ENCODE results near the gene SST. TPM values are rescaled to one million over a fixed set of nuclear protein-coding genes. Genes with fewer than 3 reads are reported as not detected.

Gene SST
- polyA plus RNA-seq, 1 donor from 2014 or later = 9.7 TPM

- Histone ChIP-seq H3K36me3 (ENCODE audit: insufficient read depth, low read length) (no peaks in the 10 kb centered on the region), H3K4me2 (ENCODE audit: low read length) (no peak within 1 kb of the TSS), H3K9me2 (ENCODE audit: insufficient read depth, low read length) (no peaks in the 10 kb centered on the region), H3K27ac (ENCODE audit: low read length) (no peak within 1 kb of the TSS), H3K9ac (ENCODE audit: low read length) (no peak within 1 kb of the TSS), H4K20me1 (ENCODE audit: insufficient read depth) (no peaks in the 10 kb centered on the region), H2AFZ (ENCODE audit: low read depth, low read length) (no peak within 1 kb of the TSS), H3K27me3 (ENCODE audit: insufficient read depth, low read depth, low read length) (no peaks in the 10 kb centered on the region), H3F3A (ENCODE audit: insufficient read depth, low read length, poor library complexity, severe bottlenecking) (no peaks in the 10 kb centered on the region), H3K9me3 (ENCODE audit: low read length) (no peaks in the 10 kb centered on the region), H3K79me2 (replicated peaks; ENCODE audit: insufficient read depth, low read length) (no peaks in the 10 kb centered on the region), H3K4me3 (ENCODE audit: low read length) (no peak within 1 kb of the TSS)
- no peak for TF ChIP-seq POLR2AphosphoS5 (IDR thresholded peaks at IDR 0.05)
- TF ChIP-seq RAD21 (conservative IDR thresholded peaks at IDR 0.05) = no peak
- TF ChIP-seq MXI1 (conservative IDR thresholded peaks at IDR 0.05; ENCODE audit: poor library complexity, severe bottlenecking) = no peak
- no peak for TF ChIP-seq SMC3 (conservative IDR thresholded peaks at IDR 0.05; ENCODE audit: poor library complexity)
- no peak for TF ChIP-seq EP300 (conservative IDR thresholded peaks at IDR 0.05; ENCODE audit: poor library complexity, severe bottlenecking)
- no peak for TF ChIP-seq CTCF (IDR thresholded peaks at IDR 0.05; ENCODE audit: poor library complexity, severe bottlenecking)
- no peak for TF ChIP-seq TAF1 (IDR thresholded peaks at IDR 0.05; ENCODE audit: low read depth)
- no peak for TF ChIP-seq REST (IDR thresholded peaks at IDR 0.05; ENCODE audit: borderline replicate concordance)
- TF ChIP-seq EZH2 (IDR thresholded peaks at IDR 0.05; ENCODE audit: borderline replicate concordance, insufficient read depth, low read length, poor library complexity, severe bottlenecking) = no peak
Measured at GRCh38 chr3:187702507-187703033, 32.4 kb upstream of the SST start, which contains the start of gene RTP2. Gene RTP2 (minus strand): TSS chr3:187702557. CDS start chr3:187702128, 429 bp downstream.

GRCh38 chr3:187700249-187700648 is 30.1 kb upstream of the SST start:
- no peak overlapping the region for H3K4me3 ChIP-seq (ENCODE audit: low read length)
- no peaks in the 10 kb centered on the region for H3K79me2 ChIP-seq (replicated peaks; ENCODE audit: insufficient read depth, low read length)
- H3K27ac ChIP-seq (ENCODE audit: low read length) = no peak overlapping the region
- no peaks in the 10 kb centered on the region for H3K9me2 ChIP-seq (ENCODE audit: insufficient read depth, low read length)
- H2AFZ ChIP-seq (ENCODE audit: low read depth, low read length) = no peak overlapping the region
- H3K4me2 ChIP-seq (ENCODE audit: low read length) = no peak overlapping the region
- H3F3A ChIP-seq (ENCODE audit: insufficient read depth, low read length, poor library complexity, severe bottlenecking) = no peaks in the 10 kb centered on the region
- H3K9ac ChIP-seq (ENCODE audit: low read length) = no peak overlapping the region
- H3K27me3 ChIP-seq (ENCODE audit: insufficient read depth, low read depth, low read length) = no peaks in the 10 kb centered on the region
- TF ChIP-seq EP300 (conservative IDR thresholded peaks at IDR 0.05; ENCODE audit: poor library complexity, severe bottlenecking) (no peak), CTCF (IDR thresholded peaks at IDR 0.05; ENCODE audit: poor library complexity, severe bottlenecking) (no peak), SMC3 (conservative IDR thresholded peaks at IDR 0.05; ENCODE audit: poor library complexity) (no peak), REST (IDR thresholded peaks at IDR 0.05; ENCODE audit: borderline replicate concordance) (no peak), TAF1 (IDR thresholded peaks at IDR 0.05; ENCODE audit: low read depth) (no peak), POLR2AphosphoS5 (IDR thresholded peaks at IDR 0.05) (no peak), MXI1 (conservative IDR thresholded peaks at IDR 0.05; ENCODE audit: poor library complexity, severe bottlenecking) (no peak), RAD21 (conservative IDR thresholded peaks at IDR 0.05) (no peak), EZH2 (IDR thresholded peaks at IDR 0.05; ENCODE audit: borderline replicate concordance, insufficient read depth, low read length, poor library complexity, severe bottlenecking) (no peak)
- no peaks in the 10 kb centered on the region for H4K20me1 ChIP-seq (ENCODE audit: insufficient read depth)
- H3K36me3 ChIP-seq (ENCODE audit: insufficient read depth, low read length) = no peaks in the 10 kb centered on the region
- no peaks in the 10 kb centered on the region for H3K9me3 ChIP-seq (ENCODE audit: low read length)

Measured in neural cell (in vitro differentiated cells).